ENCODE measurements around the gene SMPDL3B. TPM values are rescaled to one million over a fixed set of nuclear protein-coding genes. Genes with fewer than 3 reads are reported as not detected.
A peak's percentile ranks its signal among the peaks of the same experiment; 100 is the strongest.

Gene SMPDL3B, protein sequence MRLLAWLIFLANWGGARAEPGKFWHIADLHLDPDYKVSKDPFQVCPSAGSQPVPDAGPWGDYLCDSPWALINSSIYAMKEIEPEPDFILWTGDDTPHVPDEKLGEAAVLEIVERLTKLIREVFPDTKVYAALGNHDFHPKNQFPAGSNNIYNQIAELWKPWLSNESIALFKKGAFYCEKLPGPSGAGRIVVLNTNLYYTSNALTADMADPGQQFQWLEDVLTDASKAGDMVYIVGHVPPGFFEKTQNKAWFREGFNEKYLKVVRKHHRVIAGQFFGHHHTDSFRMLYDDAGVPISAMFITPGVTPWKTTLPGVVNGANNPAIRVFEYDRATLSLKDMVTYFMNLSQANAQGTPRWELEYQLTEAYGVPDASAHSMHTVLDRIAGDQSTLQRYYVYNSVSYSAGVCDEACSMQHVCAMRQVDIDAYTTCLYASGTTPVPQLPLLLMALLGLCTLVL
- total RNA-seq: 10 to 100 TPM; 10.1 to 11.8 TPM
- 4.8 TPM for polyA plus RNA-seq (2013, experiment 1 of 2)
- polyA plus RNA-seq (2013, experiment 2 of 2): 2.7 TPM
- long read RNA-seq, experiment 1, transcript SMPDL3B-202 (8 exons, 1,878 nt): major isoform, 10 of 10 reads
- long read RNA-seq, experiment 1, partial matches to known transcripts: 0 of 10 reads
- long read RNA-seq, experiment 1, other reads (novel, unspliced or antisense): 0 of 10 reads
- long read RNA-seq, experiment 2, transcript SMPDL3B-202 (8 exons, 1,878 nt): major isoform, 23 of 28 reads
- long read RNA-seq, experiment 2, partial matches to known transcripts: 1 of 28 reads
- long read RNA-seq, experiment 2, other reads (novel, unspliced or antisense): 4 of 28 reads
- long read RNA-seq, experiment 3, transcript SMPDL3B-201 (7 exons, 1,548 nt): minor isoform, 8 of 69 reads
- long read RNA-seq, experiment 3, transcript SMPDL3B-202 (8 exons, 1,878 nt): major isoform, 53 of 69 reads
- long read RNA-seq, experiment 3, partial matches to known transcripts: 0 of 69 reads
- long read RNA-seq, experiment 3, other reads (novel, unspliced or antisense): 6 of 69 reads
- long read RNA-seq, experiment 4, transcript SMPDL3B-202 (8 exons, 1,878 nt): major isoform, 12 of 17 reads
- long read RNA-seq, experiment 4, partial matches to known transcripts: 1 of 17 reads
- long read RNA-seq, experiment 4, other reads (novel, unspliced or antisense): 2 of 17 reads

- H3K4me3 ChIP-seq (ENCODE audit: low read length): peak within 1 kb of the TSS; percentile 84
These were observed at the start of gene SMPDL3B for GRCh38 chr1:27934818-27935549. Gene SMPDL3B (plus strand): TSS chr1:27935000. CDS start chr1:27935184, 184 bp downstream.

DNA sequence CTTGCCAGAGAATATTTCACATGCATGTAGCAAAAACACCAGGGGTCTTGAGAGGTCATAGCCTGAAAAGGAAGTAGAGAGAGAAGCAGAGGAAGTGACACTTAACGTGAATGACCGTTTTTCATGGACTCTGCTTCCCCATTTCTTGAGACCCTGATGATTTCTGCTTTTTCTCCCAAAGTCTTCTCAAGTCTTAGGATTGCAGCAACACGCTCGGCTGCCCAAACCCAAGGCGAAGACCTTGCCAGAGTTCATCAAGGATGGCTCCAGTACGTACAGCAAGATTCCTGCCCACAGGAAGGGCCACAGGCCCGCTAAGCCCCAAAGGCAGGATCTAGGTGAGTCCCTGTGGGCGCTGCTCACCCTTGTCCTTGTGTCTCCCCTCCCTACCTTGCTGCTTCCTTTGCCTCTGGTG, 49.7 kb upstream of the SMPDL3B start:
- no peaks in the 10 kb centered on the region for H3K9me3 Mint-ChIP-seq
- Histone ChIP-seq H3K9me3 (ENCODE audit: control insufficient read depth, low read length) (no peaks in the 10 kb centered on the region), H3K27ac (ENCODE audit: low read depth, low read length) (no peak overlapping the region), H3K4me1 (ENCODE audit: control insufficient read depth, insufficient read depth, low read length) (no peaks in the 10 kb centered on the region), H3K27me3 (ENCODE audit: control insufficient read depth, insufficient read depth, low read length, poor library complexity, severe bottlenecking) (no peaks in the 10 kb centered on the region), H3K9ac (ENCODE audit: extremely low read depth, low read length, poor library complexity, severe bottlenecking) (no peak overlapping the region), H3K36me3 (ENCODE audit: control insufficient read depth, insufficient read depth, low read length) (peaks cover 19% of the 10 kb centered on the region), H3K4me3 (ENCODE audit: low read length) (no peak overlapping the region)
- 94 to 98% methylated on average over 8 of the region's 8 CpGs for WGBS, 2 experiments (ENCODE audit: insufficient coverage in 1 of 2, insufficient read length in 1 of 2)
- DNase-seq: no peak
- no peak overlapping the region for H3K27ac Mint-ChIP-seq
- TF ChIP-seq, protein P1, sequence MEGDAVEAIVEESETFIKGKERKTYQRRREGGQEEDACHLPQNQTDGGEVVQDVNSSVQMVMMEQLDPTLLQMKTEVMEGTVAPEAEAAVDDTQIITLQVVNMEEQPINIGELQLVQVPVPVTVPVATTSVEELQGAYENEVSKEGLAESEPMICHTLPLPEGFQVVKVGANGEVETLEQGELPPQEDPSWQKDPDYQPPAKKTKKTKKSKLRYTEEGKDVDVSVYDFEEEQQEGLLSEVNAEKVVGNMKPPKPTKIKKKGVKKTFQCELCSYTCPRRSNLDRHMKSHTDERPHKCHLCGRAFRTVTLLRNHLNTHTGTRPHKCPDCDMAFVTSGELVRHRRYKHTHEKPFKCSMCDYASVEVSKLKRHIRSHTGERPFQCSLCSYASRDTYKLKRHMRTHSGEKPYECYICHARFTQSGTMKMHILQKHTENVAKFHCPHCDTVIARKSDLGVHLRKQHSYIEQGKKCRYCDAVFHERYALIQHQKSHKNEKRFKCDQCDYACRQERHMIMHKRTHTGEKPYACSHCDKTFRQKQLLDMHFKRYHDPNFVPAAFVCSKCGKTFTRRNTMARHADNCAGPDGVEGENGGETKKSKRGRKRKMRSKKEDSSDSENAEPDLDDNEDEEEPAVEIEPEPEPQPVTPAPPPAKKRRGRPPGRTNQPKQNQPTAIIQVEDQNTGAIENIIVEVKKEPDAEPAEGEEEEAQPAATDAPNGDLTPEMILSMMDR (conservative IDR thresholded peaks at IDR 0.05): no peak
- no peaks in the 10 kb centered on the region for H3K27me3 Mint-ChIP-seq (ENCODE audit: insufficient read depth)
- H3K36me3 Mint-ChIP-seq (ENCODE audit: low read depth): peaks cover 38% of the 10 kb centered on the region
- peaks cover 12% of the 10 kb centered on the region for H3K4me1 Mint-ChIP-seq
- no peak overlapping the region for H3K4me3 Mint-ChIP-seq

More at GRCh38 chr1:27934818-27935549, at the start of gene SMPDL3B:
- Mint-ChIP-seq H3K27me3 (ENCODE audit: insufficient read depth) (peaks cover 6% of the 10 kb centered on the region), H3K9me3 (no peaks in the 10 kb centered on the region), H3K4me3 (peak within 1 kb of the TSS; percentile 66), H3K4me1 (peaks cover 29% of the 10 kb centered on the region), H3K36me3 (ENCODE audit: low read depth) (peaks cover 2% of the 10 kb centered on the region), H3K27ac (peak within 1 kb of the TSS; percentile 89)
- Histone ChIP-seq H3K9me3 (ENCODE audit: control insufficient read depth, low read length) (no peaks in the 10 kb centered on the region), H3K4me1 (ENCODE audit: control insufficient read depth, insufficient read depth, low read length) (no peaks in the 10 kb centered on the region), H3K9ac (ENCODE audit: extremely low read depth, low read length, poor library complexity, severe bottlenecking) (peak within 1 kb of the TSS; percentile 68), H3K27ac (ENCODE audit: low read depth, low read length) (no peak within 1 kb of the TSS), H3K27me3 (ENCODE audit: control insufficient read depth, insufficient read depth, low read length, poor library complexity, severe bottlenecking) (no peaks in the 10 kb centered on the region), H3K36me3 (ENCODE audit: control insufficient read depth, insufficient read depth, low read length) (no peaks in the 10 kb centered on the region)
- 14 to 26% methylated on average over 11 to 16 of the region's 16 CpGs for WGBS, 2 experiments (ENCODE audit: insufficient coverage in 1 of 2, insufficient read length in 1 of 2)
- DNase-seq: peak; percentile 97
- TF ChIP-seq, protein P1 (conservative IDR thresholded peaks at IDR 0.05): peak; percentile 65

Data from endodermal cell (in vitro differentiated cells).